Spleen (tissue), 7 donors: ENCODE measurements around the gene CIB1.

Experiments
- POLR2AphosphoS5 ChIP-seq, 3 donors: sonication (generic); formaldehyde crosslinking; IDR thresholded peaks; one replicate each; pipeline ENCODE4 v1.5.1; 2017; ENCODE audit warnings: antibody characterized with exemption in 3 of 3
- TF ChIP-seq, protein P1 (sequence below), 11 experiments: fragments of 200-600 bp in 7 of 11; fragments of 450-650 bp in 4 of 11; sonication (generic) in 4 of 11; IDR thresholded peaks in 8 of 11; conservative IDR thresholded peaks in 3 of 11; 1 replicate in 7 of 11; 2 replicates in 4 of 11; pipeline versions ENCODE4 v1.4.0 to v1.8.0; 2016 to 2021; ENCODE audit warnings: antibody characterized with exemption in 11 of 11, inconsistent platforms in 4 of 11, mild to moderate bottlenecking in 1 of 11
- donor health status: DM: no; HTN: no; CAD: no; lungs with moderate emphysema.
- donor health status: DM: no; HTN: no; CAD: no.
- donor health status: DM: no; HTN: no; CAD: no.

DNA sequence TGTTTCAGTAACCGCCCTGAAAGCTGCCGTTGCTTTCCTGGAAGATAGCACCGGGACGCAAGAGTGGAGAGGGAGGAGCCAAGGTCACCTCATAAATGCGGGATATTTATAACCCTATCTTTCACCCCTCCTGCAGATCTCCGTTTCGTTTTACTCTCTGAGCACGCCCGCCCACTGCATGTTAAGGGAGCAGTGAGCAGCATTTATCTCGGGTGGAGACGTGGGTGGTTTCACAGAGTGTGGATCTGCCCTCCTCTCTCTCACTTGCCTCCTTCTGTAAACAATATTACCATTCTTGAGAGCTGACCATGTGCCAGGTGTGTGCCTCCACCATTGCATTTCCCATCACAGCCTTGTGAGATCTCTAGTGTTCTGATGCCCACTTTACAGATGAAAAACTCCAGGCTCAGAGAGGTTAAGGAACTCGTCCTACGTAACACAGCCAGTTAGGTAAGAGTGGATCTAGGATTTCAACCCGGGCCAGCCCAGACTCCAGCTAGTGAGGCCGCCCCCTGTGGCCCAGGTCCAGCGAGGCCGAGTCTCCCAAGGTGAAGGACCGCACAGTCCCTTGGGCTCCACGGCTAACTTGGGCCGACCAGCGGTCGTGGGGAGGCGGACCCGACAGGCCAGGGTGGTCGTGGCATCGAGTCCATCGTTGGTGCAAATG, 49.5 kb downstream of the CIB1 start:
- TF ChIP-seq, protein P1, sequence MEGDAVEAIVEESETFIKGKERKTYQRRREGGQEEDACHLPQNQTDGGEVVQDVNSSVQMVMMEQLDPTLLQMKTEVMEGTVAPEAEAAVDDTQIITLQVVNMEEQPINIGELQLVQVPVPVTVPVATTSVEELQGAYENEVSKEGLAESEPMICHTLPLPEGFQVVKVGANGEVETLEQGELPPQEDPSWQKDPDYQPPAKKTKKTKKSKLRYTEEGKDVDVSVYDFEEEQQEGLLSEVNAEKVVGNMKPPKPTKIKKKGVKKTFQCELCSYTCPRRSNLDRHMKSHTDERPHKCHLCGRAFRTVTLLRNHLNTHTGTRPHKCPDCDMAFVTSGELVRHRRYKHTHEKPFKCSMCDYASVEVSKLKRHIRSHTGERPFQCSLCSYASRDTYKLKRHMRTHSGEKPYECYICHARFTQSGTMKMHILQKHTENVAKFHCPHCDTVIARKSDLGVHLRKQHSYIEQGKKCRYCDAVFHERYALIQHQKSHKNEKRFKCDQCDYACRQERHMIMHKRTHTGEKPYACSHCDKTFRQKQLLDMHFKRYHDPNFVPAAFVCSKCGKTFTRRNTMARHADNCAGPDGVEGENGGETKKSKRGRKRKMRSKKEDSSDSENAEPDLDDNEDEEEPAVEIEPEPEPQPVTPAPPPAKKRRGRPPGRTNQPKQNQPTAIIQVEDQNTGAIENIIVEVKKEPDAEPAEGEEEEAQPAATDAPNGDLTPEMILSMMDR (IDR thresholded peaks at IDR 0.05 in 8 of 11, conservative IDR thresholded peaks at IDR 0.05 in 3 of 11), result peak in 1 of 11 experiments; percentile 8
- peak in 2 of 3 donors; percentile 43 to 83 for TF ChIP-seq POLR2AphosphoS5 (IDR thresholded peaks at IDR 0.05)
